Vagina (tissue), 2 donors: ENCODE data around the gene KCTD5. TPM values are rescaled to one million over a fixed set of nuclear protein-coding genes. Genes with fewer than 3 reads are reported as not detected.

Experiments
- DNase-seq, 2 donors: peaks; one replicate each; pipeline ENCODE4 v3.0.0-alpha.2; 2017; ENCODE audit errors: extremely low spot score in 2 of 2
- H3K27ac ChIP-seq: fragments of 200-600 bp; sonication (generic); one replicate; pipeline ENCODE4 v1.5.1; 2019
- H3K27me3 ChIP-seq: fragments of 200-600 bp; sonication (generic); one replicate; pipeline ENCODE4 v1.5.1; 2019
- H3K36me3 ChIP-seq, 2 donors: fragments of 200-600 bp; sonication (generic); one replicate each; pipeline ENCODE4 v1.5.1; 2017 to 2019
- H3K4me1 ChIP-seq: fragments of 200-600 bp; sonication (generic); one replicate; pipeline ENCODE4 v1.5.1; 2019
- H3K4me3 ChIP-seq, 2 donors: fragments of 200-600 bp; sonication (generic); 1 replicate in 1 of 2; 2 replicates in 1 of 2; pipeline ENCODE4 v1.5.1; 2016 to 2019
- H3K9me3 ChIP-seq: fragments of 200-600 bp; sonication (generic); one replicate; pipeline ENCODE4 v1.5.1; 2019
- CTCF ChIP-seq, 3 experiments: fragments of 450-650 bp in 2 of 3; fragments of 200-600 bp in 1 of 3; sonication (generic) in 1 of 3; IDR thresholded peaks; one replicate each; pipeline ENCODE4 v1.5.1; 2017 to 2019; ENCODE audit warnings: antibody characterized with exemption in 3 of 3, mild to moderate bottlenecking in 2 of 3, moderate library complexity in 2 of 3
- POLR2A ChIP-seq, 2 donors: fragments of 450-650 bp; IDR thresholded peaks; one replicate each; pipeline ENCODE4 v1.6.1; 2017; ENCODE audit warnings: antibody characterized with exemption in 2 of 2, mild to moderate bottlenecking in 2 of 2, moderate library complexity in 2 of 2
- POLR2AphosphoS5 ChIP-seq, 2 donors: sonication (generic); formaldehyde crosslinking; IDR thresholded peaks; one replicate each; pipeline ENCODE4 v1.9.0; 2017; ENCODE audit warnings: antibody characterized with exemption in 2 of 2, mild to moderate bottlenecking in 2 of 2, low read depth in 1 of 2; ENCODE audit not compliant: insufficient read depth in 1 of 2
- intact Hi-C: fragments of 100-400 bp; cut with DNase I; formaldehyde crosslinking; loops from one replicate; pipeline ENCODE4 v1.15.1; 2023
- total RNA-seq: library from RNA; depleted of rRNA; stranded (reverse); fragments of >200 nt; gene quantifications from one replicate; pipeline ENCODE4 v1.2.3, GENCODE V29; 2016

KCTD5 gene
- total RNA-seq, 1 donor from 2014 or later: 19.4 TPM

GRCh38 chr16:2738615-2739014 is 56.3 kb downstream of the KCTD5 start:
- TF ChIP-seq CTCF (IDR thresholded peaks at IDR 0.05): no peak
- TF ChIP-seq POLR2AphosphoS5 (IDR thresholded peaks at IDR 0.05; ENCODE audit: insufficient read depth in 1 of 2, low read depth in 1 of 2): no peak
- no peak for TF ChIP-seq POLR2A (IDR thresholded peaks at IDR 0.05)
- Histone ChIP-seq H3K9me3 (no peaks in the 10 kb centered on the region), H3K27ac (no peak overlapping the region), H3K4me3 (no peak overlapping the region), H3K4me1 (no peaks in the 10 kb centered on the region), H3K36me3 (no peaks in the 10 kb centered on the region), H3K27me3 (no peaks in the 10 kb centered on the region)
- DNase-seq: no peak
- intact Hi-C loops: no loop called here

GRCh38 chr16:2739625-2740430 is 57.5 kb downstream of the KCTD5 start:
- Histone ChIP-seq H3K27ac (no peak overlapping the region), H3K4me1 (no peaks in the 10 kb centered on the region), H3K36me3 (no peaks in the 10 kb centered on the region), H3K4me3 (no peak overlapping the region), H3K27me3 (no peaks in the 10 kb centered on the region), H3K9me3 (no peaks in the 10 kb centered on the region)
- intact Hi-C loops: no loop called here
- no peak for DNase-seq
- TF ChIP-seq POLR2AphosphoS5 (IDR thresholded peaks at IDR 0.05; ENCODE audit: insufficient read depth in 1 of 2, low read depth in 1 of 2): no peak
- TF ChIP-seq POLR2A (IDR thresholded peaks at IDR 0.05): no peak

GRCh38 chr16:2740476-2740875 is 58.2 kb downstream of the KCTD5 start:
- no peak for DNase-seq
- no peak overlapping the region for H3K4me3 ChIP-seq
- TF ChIP-seq CTCF (IDR thresholded peaks at IDR 0.05): no peak
- no peak for TF ChIP-seq POLR2A (IDR thresholded peaks at IDR 0.05)
- no peak for TF ChIP-seq POLR2AphosphoS5 (IDR thresholded peaks at IDR 0.05; ENCODE audit: insufficient read depth in 1 of 2, low read depth in 1 of 2)
- no peaks in the 10 kb centered on the region for H3K36me3 ChIP-seq
- intact Hi-C loops: no loop called here
- no peaks in the 10 kb centered on the region for H3K9me3 ChIP-seq
- no peak overlapping the region for H3K27ac ChIP-seq
- H3K4me1 ChIP-seq: no peaks in the 10 kb centered on the region
- H3K27me3 ChIP-seq: no peaks in the 10 kb centered on the region

- DNase-seq: no peak
- TF ChIP-seq POLR2A (IDR thresholded peaks at IDR 0.05) (no peak), CTCF (IDR thresholded peaks at IDR 0.05) (no peak), POLR2AphosphoS5 (IDR thresholded peaks at IDR 0.05; ENCODE audit: insufficient read depth in 1 of 2, low read depth in 1 of 2) (no peak)
- intact Hi-C loops: no loop called here
- Histone ChIP-seq H3K4me1 (no peaks in the 10 kb centered on the region), H3K27ac (no peak overlapping the region), H3K36me3 (no peaks in the 10 kb centered on the region), H3K4me3 (no peak overlapping the region), H3K9me3 (no peaks in the 10 kb centered on the region), H3K27me3 (no peaks in the 10 kb centered on the region)
These were observed 58.8 kb downstream of the KCTD5 start for GRCh38 chr16:2741168-2741567.

- intact Hi-C loops: no loop called here
- Histone ChIP-seq H3K4me1 (no peaks in the 10 kb centered on the region), H3K36me3 (no peaks in the 10 kb centered on the region), H3K27me3 (no peaks in the 10 kb centered on the region), H3K4me3 (no peak overlapping the region), H3K27ac (no peak overlapping the region), H3K9me3 (no peaks in the 10 kb centered on the region)
- no peak for TF ChIP-seq POLR2A (IDR thresholded peaks at IDR 0.05)
- no peak for TF ChIP-seq CTCF (IDR thresholded peaks at IDR 0.05)
- TF ChIP-seq POLR2AphosphoS5 (IDR thresholded peaks at IDR 0.05; ENCODE audit: insufficient read depth in 1 of 2, low read depth in 1 of 2): no peak
- no peak for DNase-seq
These were observed 60.1 kb downstream of the KCTD5 start for GRCh38 chr16:2742323-2743006.
